Measurements from ENCODE around the gene HACE1.

DNA sequence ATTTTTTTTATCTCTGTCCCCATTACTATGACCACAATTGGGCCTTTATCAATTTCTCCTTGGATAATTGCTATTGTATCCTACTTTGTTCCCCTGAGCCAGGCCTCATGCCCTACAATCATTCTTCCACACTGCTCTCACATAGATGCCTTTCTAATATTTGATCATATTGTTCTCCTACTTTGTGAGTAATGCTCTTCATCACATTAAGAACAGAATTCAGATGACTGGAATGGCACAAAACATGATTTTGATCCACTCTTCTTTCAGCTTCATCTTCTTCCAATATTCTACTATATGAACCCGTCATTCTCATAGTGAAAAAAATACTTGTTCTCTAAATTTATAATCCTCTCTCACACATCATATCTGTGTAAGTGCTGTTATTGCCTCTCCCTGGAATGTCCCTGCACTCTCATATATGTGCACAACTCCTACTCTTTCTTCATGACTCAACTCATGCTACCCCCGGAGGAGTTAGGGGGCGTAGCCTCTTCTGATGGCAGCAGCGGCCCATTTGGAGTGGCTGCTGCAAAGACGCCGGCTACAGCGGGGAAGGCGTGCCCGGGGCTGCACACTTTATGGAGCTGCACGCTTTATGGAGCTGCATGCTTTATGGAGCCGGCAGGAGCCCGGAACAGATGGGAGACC lies 25.3 kb upstream of the HACE1 start:
- TF ChIP-seq, protein P1, sequence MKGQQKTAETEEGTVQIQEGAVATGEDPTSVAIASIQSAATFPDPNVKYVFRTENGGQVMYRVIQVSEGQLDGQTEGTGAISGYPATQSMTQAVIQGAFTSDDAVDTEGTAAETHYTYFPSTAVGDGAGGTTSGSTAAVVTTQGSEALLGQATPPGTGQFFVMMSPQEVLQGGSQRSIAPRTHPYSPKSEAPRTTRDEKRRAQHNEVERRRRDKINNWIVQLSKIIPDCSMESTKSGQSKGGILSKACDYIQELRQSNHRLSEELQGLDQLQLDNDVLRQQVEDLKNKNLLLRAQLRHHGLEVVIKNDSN (IDR thresholded peaks at IDR 0.05) = no peak
- no peak for TF ChIP-seq EP300 (IDR thresholded peaks at IDR 0.05; ENCODE audit: borderline replicate concordance)
- no peak for TF ChIP-seq CREB1 (IDR thresholded peaks at IDR 0.05; ENCODE audit: low read depth)
- TF ChIP-seq, protein P2, sequence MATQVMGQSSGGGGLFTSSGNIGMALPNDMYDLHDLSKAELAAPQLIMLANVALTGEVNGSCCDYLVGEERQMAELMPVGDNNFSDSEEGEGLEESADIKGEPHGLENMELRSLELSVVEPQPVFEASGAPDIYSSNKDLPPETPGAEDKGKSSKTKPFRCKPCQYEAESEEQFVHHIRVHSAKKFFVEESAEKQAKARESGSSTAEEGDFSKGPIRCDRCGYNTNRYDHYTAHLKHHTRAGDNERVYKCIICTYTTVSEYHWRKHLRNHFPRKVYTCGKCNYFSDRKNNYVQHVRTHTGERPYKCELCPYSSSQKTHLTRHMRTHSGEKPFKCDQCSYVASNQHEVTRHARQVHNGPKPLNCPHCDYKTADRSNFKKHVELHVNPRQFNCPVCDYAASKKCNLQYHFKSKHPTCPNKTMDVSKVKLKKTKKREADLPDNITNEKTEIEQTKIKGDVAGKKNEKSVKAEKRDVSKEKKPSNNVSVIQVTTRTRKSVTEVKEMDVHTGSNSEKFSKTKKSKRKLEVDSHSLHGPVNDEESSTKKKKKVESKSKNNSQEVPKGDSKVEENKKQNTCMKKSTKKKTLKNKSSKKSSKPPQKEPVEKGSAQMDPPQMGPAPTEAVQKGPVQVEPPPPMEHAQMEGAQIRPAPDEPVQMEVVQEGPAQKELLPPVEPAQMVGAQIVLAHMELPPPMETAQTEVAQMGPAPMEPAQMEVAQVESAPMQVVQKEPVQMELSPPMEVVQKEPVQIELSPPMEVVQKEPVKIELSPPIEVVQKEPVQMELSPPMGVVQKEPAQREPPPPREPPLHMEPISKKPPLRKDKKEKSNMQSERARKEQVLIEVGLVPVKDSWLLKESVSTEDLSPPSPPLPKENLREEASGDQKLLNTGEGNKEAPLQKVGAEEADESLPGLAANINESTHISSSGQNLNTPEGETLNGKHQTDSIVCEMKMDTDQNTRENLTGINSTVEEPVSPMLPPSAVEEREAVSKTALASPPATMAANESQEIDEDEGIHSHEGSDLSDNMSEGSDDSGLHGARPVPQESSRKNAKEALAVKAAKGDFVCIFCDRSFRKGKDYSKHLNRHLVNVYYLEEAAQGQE (IDR thresholded peaks at IDR 0.05; ENCODE audit: low read depth) = no peak
